CD4-positive, alpha-beta T cell treated with Interleukin-12 subunit alpha and Interleukin-12 subunit beta, for 1 hour (primary cell): ENCODE measurements around the gene GTPBP4.

Experiments
- DNase-seq: peaks from one replicate; pipeline ENCODE4 v3.0.0-alpha.2; 2020

GTPBP4 gene

DNA sequence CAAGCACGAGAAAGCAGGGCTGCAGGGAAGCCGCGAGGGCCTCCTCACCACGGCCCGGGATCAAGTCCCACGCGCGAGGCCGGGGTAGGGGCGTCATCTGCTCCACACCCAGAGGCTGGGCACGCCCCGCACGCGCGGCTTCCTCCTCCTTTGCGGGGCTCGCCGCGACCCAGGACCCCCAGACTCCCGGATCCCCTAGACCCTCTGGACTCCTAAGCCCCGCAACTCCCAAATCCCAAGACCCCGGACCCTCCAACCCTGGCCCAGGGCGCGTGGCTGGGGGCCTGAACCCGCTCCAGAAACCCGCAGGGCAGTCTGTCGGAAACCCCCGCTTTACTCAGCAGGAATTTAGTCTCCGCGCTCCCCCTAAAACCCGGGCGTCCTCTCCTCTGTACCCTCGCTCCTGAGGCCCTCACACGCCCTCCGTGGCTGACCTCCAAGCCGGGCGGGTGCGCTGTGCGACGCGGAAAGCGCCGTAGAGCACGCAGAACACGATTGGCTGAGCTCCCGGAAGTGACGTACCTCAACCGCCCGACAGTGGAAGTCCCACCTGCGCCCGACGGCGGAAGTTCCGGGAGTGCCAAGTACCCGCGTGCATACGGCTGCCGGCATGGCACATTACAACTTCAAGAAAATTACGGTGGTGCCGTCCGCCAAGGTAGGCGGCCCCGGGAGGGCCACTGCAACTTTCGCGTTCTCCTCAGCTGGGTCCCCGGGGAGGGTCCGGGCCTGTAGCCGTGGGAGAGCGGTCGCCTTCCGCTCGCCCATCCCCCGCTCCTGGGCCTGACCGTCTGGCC, at the start of gene GTPBP4:
Gene GTPBP4, plus strand, starts transcription at position 565 of the 797 bp plus-strand sequence. Its CDS starts 46 bp downstream, at position 611.
- DNase-seq: peak; percentile 97

DNA sequence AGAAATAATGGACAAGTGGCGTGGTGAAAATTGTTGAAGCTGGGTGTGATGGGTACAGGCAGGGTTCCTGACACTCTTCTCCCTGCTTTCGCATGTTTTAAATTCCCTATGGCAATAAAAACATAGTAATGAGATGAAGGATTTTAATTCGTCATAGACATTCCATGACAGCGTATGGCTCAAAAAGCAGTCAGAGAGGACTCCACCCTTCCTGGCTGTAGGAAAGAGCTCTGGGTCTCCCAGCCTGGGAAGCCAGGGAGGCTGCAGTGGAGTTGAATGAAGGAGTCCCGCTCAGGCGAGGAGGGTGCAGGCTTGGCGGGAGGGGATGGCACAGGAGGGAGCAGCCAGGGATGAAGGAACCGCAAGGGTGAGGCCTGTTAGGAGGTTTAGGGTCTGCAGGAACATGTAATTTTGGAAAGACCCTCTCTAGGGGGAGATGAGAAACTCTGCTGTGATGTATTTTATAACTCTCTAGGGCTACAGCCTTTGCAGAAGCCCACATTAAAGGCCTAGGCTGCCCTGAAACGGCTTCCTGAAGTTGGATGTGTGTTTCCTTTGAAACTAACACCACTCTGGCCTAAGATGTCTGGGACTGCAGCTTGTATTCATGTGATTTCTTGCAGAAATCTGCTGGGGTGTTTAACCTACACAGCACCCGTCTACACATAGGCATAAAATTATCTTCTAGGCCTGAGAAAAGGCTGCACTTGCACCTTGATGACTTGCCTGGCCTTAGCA, 49.1 kb upstream of the GTPBP4 start:
- no peak for DNase-seq

DNA sequence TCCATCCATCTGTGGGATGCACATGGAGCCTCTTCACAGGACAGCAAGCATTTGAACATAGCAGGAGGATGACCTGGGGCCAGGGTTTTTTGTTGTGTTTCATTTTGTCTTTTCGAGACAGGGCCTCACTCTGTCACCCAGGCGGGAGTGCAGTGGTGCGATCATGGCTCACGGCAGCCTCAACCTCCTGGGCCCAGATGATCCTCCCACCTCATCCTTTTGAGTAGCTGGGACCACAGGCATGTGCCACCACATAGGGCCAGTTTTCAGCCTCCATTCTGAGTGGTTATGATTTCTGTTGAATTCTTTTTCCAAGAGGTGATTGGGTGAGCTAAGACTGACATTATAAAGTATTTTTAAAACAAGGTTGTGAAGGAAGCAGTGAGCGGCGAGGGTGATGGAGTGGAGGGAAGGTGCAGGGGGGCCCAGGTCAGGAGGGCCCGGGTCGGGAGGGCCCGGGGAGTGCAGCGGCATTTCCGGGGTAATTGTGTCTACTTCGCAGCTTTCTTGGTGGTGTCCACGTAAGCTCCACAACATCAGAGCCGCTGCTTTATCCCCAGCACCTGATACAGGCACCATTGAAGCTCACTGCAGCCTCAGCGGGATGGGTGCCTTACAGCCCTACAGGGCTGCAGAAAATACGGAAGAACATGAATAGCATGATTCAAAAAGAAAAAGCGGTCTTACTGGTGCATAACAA, 44.8 kb upstream of the GTPBP4 start:
- DNase-seq: no peak

DNA sequence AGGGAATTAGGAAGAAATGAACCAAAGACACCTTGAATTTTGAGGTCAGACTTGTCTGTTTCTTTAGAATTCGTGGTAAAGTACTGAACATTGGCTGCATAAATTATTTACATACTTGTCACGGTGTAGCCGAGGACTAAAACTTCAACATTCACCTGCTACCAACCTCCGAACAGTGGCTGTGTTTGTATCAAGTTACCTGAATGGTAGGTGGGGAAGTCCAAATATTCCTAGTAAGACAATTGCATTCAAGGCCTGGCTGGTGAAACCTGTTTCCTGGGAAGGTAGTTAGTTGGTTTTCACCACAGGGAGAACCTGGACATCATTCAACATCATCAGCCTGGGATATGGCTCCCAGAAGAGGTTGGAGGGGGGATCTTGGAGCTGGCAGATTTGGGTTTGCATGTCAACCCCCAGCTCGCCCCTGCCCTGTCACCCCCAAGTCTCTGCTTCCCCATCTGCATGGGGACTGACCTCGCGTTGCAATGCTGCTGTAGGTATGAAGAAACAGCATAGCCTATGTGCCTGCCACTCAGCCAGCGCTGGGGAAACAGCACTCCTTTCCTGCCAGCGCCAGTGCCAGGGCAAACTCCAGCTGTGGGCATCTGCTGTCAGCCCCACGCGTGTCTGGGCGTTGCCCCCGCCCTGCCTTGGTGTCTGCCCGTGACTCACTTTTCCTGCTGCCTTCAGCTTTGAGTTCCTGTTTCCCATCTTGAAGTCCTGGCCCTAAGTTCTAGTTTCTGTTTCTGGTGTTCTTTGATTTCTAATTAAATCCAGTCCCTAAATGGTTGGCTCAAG, 44.0 kb upstream of the GTPBP4 start:
- peak; percentile 26 for DNase-seq

DNA sequence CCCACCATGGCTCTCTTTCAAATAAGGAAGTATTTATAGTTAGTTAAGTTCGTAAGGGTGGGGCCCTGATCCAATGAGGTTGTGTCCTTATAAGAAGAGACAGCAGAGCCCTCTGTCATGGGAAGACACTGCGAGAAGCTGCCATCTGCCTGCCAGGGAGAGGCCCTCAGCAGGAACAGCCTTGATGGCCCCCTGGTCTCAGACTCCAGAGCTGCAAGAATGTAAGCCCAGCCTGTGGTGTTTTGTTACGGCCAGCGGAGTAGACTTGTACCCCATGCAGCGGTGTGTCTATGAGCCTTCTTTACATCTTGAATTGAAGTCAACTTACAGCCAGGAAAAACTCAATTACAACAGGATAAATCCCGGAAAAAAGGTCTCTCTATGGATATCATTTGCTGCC, 42.5 kb upstream of the GTPBP4 start:
- no peak for DNase-seq

DNA sequence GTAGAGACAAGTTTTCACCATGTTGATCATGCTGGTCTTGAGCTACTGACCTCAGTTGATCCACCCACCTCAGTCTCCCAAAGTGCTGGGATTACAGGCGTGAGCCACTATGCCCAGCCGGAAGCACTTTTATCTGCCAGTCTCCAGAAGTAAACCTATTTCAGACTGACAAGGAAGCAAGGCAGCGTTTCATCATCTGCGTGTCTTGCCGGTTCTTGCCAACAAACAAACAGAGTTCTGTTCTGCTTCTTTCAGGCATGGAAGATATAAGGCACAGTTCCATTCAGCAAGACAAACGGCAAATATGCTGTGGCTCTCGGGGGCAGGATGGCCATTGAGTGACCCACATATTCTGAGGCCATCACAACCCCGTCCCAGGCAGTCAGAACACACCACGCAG, 41.2 kb upstream of the GTPBP4 start:
- DNase-seq: no peak

DNA sequence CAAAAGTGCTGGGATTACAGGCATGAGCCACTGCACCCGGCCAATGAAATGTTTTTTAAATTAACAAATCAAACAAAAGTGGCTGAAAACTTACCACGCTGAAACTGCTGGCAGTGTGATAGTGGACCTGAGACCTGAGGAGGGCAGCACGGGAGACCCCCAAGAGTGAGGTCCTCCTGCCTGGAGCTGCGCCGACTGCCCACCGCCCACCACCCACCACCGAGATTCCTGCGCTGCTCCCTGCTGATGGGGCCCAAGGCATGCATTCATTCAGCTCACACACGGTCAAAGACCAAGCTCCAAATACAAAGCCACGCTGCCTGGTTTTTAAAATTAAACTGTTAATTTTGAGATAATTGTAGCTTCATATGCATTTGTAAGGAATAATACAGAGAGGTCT, 40.4 kb upstream of the GTPBP4 start:
- DNase-seq: no peak

DNA sequence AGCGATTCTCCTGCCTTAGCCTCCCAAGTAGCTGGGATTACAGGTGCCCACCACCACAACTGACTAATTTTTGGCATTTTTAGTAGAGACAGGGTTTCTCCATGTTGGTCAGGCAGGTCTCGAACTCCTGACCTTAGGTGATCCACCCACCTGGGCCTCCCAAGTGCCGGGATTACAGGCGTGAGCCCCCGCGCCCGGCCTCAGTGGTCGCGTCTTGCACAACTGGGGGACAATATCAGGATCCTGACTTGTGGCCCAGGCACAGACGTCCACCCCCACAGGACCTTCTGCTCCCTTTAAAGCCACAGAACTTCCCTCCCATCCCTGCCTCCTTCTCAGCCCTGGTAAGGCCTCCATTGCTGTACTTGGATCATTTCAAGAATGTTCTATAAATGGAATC, 39.9 kb upstream of the GTPBP4 start:
- DNase-seq: no peak

DNA sequence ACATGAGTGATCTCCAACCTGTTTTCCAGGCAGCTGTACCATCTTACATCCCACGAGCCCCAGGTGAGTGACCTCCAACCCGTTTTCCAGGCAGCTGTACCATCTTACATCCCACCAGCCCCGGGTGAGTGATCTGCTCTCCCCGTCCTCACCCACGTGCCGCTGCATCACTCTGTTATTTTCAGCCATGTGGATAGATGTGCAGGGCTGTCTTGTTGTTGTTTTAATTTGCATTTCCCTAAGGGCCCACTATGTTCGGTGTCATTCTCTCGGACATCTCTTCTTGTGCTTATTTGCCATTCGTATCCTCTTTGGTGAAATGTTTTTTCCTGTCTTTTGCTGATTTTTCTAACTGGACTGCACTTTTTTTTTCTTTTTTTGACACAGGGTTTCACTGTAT, 38.8 kb upstream of the GTPBP4 start:
- DNase-seq: no peak

DNA sequence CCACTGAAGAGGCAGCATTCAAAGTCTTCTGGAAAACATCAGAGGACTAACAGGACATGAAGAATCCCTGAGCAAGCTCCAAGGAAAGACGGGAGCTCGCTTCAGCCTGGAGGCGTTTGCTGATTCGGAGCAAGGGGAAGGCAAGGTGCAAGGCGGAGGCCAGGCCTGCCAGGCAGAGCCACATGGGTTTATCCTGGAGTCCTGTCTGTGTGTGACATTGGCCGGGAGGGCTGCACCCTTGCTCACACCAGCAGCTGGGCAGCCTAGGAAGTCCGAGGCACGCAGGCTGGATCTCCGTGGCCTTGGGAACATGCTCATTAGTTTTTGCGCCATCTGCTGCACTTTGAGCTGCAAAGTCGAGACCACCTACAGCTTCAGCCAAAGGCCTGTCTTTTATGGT, 34.4 kb upstream of the GTPBP4 start:
- DNase-seq: no peak

DNA sequence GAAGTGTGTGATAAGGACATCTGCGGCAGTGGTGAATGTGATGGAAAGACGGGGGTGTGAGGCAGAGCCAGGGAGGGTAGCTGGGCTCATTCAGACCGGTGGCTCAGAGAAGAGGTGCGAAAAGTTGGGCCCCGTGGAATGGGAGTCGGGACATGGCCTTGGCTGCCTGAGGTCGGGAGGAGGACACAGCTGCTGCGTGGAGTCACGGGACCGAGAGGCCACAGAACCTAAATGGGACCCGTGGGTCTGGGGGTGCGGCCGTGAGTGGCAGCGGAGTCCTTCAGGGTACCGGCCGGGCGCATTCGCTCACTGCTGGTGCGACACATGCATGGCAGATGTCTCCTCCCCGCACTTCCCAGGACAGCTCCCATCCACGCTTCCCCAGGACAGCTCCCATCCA, 33.8 kb upstream of the GTPBP4 start:
- no peak for DNase-seq

DNA sequence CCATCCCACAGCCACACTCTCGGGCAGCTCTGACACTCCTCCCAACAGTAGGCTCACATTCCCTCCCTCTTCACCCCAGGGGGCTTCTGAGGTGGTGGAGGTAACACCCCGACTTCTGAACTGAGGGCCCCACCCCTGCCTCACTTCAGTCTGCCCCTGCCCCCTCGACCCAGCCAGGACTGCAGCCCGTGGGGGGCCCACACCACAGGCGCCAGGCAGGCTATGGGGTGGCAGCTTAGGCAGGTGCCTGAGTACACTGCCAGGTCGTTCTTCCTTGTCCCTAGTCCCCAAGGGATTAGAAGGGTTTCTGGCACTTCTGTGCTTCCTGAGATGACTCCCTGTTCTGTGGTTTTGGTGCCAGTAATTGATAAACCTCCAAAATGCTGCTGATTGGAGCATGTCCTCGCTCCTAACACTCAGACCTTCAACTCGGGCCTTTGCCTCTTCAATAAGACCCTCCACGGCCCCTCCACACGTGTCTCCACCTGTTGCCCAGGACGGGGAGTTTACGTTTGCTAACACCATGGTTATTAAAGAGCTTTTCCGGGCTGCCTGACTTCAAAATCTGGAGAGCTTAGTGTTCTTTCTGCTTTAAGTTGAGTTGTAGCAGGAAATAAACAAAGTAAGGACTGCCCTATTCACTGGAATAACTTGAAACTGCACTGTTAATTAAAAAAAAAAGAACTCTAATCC, 33.0 kb upstream of the GTPBP4 start:
- DNase-seq: no peak

DNA sequence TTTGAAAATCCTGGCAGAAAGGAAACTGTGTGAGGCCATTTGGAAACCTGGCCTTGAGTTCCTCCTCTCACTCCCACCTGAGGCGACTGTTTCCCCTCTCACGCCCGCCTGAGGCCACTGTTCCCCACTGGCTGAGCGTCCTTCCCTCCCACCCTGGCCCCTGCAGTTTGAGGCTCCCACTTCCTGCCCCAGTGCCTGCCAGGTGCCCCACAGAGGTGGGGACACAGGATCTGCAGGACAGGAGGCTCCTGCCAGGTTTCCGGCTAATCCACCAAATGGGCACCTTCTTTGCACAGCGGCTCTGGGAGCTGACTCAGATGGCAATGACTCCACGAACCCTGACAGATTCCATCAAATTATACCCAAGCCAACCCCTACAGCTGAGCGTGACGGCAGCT, 32.4 kb upstream of the GTPBP4 start:
- DNase-seq: no peak

DNA sequence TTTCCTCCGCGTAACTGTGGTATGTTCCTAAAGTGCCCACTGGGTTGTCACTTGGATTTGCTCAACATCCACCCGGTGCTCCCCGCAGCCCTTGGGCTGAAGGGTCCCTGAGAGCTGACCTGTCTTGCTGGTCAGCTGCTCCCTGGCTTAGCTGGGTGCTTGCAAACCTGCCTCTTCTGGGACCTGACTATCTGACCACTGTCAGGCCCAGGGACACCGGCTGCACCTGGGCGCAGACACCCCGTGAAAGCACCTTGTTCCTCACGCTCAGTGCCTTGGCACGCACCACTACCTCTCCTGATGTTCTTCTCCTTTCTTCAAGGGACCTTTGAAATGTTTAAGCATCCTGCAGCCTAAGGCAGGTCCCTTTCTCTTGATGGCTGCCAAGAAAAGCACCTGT, 30.1 kb upstream of the GTPBP4 start:
- no peak for DNase-seq

DNA sequence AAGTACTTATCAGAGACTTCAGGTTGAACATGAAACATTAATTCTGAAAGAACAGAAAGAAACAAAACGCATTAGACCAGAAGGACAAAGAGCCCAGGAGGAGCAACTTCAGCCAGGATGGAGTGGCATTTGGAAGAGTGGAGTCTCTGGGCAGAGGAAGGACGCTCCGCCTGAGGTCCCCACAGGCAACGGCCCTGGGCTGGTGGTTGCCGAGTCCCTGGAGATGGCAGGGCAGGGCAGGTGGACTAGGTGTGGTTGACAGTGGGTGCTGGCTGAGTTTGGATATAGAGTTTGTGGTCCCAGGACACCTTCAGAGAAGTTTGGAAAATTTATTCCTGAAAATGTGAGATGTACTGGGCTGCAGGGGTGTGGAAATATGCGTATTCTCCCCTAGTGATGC, 29.4 kb upstream of the GTPBP4 start:
- DNase-seq: no peak

DNA sequence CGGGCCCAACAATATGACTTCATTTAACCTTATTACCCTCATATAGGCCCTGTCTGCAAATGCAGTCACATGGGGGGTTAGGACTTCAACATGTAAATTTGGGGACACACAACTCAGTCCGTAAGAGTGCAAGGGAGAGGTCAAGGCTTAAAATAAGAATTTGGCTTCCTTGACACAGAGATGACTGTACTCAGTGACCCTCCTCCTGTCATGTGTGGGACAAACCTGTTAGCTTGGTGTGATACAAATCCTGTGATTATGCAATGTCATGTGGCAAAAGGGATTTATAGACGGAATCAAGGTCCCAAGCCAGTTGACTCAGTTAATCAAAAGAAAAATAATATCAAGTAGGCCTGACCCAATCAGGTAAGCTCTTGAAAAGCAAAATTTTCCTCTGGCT, 25.9 kb upstream of the GTPBP4 start:
- no peak for DNase-seq

DNA sequence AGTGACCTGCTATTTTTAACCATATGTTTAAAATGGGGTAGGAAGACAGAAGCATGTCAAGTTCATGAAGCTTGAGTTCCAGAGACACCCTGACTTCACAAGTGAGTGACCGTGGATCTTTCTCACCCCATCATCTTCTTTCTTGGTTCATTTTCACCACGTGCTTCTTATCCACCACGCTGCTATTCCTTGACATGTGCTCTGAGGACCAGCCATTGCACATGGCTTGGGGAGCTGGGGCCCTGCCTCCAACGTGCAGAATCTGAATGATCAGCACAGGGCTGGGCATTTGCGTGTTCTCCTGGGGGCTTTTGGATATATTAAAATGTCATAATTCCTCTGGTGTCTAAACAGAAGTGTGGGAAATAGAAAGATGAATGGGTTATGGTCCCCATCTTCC, 25.0 kb upstream of the GTPBP4 start:
- no peak for DNase-seq

DNA sequence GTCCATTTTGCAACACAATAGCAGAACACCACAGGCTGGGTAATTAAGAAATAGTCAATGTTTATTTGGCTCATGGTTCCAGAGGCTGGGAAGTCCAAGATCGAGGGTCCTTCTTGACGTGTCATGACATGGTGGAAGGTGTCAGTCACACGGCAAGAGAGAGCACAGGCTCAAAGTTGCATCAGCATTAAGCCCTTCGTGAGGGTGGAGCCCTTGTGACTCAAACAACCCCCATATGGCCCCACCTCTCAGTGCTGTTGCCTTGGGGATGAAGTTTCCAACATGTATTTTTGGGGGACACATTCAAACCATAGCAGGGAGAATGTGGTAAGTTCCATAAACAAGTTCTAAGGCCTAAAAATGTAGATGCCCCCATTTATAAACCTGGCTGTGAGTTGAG, 24.6 kb upstream of the GTPBP4 start:
- DNase-seq: no peak

DNA sequence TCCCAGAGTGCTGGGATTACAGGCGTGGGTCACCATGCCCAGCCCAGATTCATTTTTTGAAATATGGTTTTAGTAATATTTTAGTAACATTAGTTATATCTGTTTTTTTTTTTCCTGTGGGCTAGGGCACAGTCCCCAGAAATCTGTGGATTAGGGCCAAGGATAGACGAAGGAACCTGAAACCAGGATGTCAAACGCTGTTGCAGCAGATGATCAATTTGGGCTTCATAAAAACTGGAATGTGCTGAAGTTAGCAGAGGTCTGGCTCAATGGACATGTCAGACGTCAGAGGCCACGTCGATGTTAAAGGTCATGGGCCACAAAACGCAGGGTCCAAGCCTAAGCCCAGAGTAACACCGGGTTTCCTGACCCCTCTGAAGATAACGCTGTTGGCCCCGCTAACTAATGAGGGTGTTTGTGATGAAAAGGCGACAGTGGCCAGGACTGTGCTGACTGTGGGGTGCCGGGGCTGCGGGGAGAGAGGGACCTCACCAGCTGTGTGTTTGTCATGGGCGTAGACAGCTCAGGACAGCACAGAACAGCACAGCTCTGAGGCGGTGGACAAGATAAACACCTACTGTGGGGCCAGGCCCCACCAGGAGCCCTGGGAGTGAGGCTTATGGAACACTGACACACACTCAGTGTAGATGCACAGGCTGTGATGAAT, 23.8 kb upstream of the GTPBP4 start:
- no peak for DNase-seq

DNA sequence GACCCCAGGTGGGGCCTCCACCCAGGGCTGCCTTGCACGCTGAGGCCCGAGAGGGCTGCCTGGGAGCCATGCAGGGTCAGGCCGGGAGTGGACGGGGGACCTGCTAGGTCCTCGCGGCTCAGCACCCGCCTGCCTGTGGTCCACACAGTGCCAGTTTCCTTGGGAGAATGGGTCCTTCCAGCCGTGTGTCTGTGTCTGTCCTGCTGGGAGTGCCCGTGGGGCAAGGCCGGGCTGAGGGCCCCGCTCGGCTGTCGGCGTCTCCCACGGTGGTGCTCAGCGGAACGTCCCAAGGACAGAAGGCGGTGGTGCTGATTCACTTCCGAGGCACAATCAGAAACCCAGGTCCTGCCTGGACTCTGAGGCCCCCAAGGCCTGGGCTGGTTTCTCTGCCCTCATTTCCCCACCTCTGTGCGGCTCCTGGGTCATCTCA, 23.2 kb upstream of the GTPBP4 start:
- no peak for DNase-seq

DNA sequence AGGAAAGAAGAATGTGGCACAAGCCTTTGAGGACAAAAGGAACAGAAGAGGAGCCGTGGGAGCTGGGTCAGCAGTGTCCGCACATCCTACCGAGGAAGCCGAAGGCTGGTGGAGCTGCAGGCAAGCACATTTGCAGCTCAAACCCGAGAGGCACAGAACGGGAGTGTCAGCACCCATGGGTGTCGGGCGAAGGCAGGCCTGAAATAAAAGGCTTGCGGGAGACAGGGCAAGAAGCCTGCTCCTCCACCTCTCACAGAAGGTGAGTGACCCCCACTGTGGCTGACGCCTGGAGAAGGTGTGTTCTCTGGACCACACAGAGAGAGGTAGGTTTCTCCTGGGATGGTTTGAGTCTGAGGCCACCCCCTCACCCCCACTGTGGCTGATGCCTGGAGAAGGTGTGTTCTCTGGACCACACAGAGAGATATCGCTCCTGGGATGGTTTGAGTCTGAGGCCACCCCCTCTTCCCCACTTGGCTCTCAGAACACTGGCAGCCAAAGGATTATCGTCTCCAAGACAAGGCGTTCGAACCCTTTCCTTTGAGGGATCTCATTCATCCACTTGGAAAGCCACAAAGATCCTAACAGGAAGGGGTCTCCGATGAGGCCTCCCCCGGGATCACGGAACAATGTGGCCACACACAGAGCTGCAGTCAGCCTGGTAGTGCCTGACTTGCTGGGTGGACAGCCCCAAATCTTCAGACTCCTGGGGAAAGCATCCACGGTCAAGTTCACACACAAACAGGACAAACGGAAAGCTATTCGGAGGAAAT, 21.6 kb upstream of the GTPBP4 start:
- DNase-seq: no peak
